H9 (cell line): Measurements from ENCODE around the gene ADM. TPM values are rescaled to one million over a fixed set of nuclear protein-coding genes. Genes with fewer than 3 reads are reported as not detected.

Experiments used
- DNase-seq: peaks from one replicate; pipeline ENCODE4 v3.0.0-alpha.2; 2017
- H2AFZ ChIP-seq: one replicate; pipeline ENCODE4 v1.6.1; 2013; ENCODE audit warnings: mild to moderate bottlenecking, low read length, control low read depth, moderate library complexity
- H2AK5ac ChIP-seq: 2 replicates; pipeline ENCODE4 v1.6.1; 2013; ENCODE audit warnings: low read length, control low read depth, mixed read lengths; ENCODE audit not compliant: insufficient read length
- H2BK120ac ChIP-seq: one replicate; pipeline ENCODE4 v1.6.1; 2013; ENCODE audit warnings: low read depth, mild to moderate bottlenecking, low read length, control low read depth, inconsistent platforms; ENCODE audit not compliant: poor library complexity, severe bottlenecking
- H2BK12ac ChIP-seq: 2 replicates; pipeline ENCODE4 v1.6.1; 2013; ENCODE audit warnings: low read length, control low read depth, mixed read lengths, low read depth; ENCODE audit not compliant: insufficient read length
- H2BK15ac ChIP-seq: 2 replicates; pipeline ENCODE4 v1.6.1; 2013; ENCODE audit warnings: low read depth, low read length, control low read depth
- H2BK20ac ChIP-seq: one replicate; pipeline ENCODE4 v1.6.1; 2013; ENCODE audit warnings: low read depth, mild to moderate bottlenecking, low read length, control low read depth, inconsistent platforms; ENCODE audit not compliant: poor library complexity, severe bottlenecking
- H2BK5ac ChIP-seq: 2 replicates; pipeline ENCODE4 v1.6.1; 2013; ENCODE audit warnings: low read length, control low read depth, mixed read lengths; ENCODE audit not compliant: insufficient read length
- H3K14ac ChIP-seq: 2 replicates; pipeline ENCODE4 v1.6.1; 2013; ENCODE audit warnings: low read length, control low read depth; ENCODE audit not compliant: insufficient read depth
- H3K18ac ChIP-seq: 2 replicates; pipeline ENCODE4 v1.6.1; 2013; ENCODE audit warnings: low read depth, mild to moderate bottlenecking, mixed read lengths, low read length, control low read depth; ENCODE audit not compliant: insufficient read length
- H3K23ac ChIP-seq: 2 replicates; pipeline ENCODE4 v1.6.1; 2013; ENCODE audit warnings: low read length, control low read depth, mixed read lengths, low read depth; ENCODE audit not compliant: insufficient read length
- H3K23me2 ChIP-seq: 2 replicates; pipeline ENCODE4 v1.6.1; 2013; ENCODE audit warnings: low read depth, mild to moderate bottlenecking, mixed read lengths, low read length, control low read depth; ENCODE audit not compliant: insufficient read length, poor library complexity, severe bottlenecking
- H3K27ac ChIP-seq: 2 replicates; pipeline ENCODE4 v1.5.1; 2013; ENCODE audit warnings: low read length, control low read depth, mixed read lengths, low read depth; ENCODE audit not compliant: insufficient read length
- H3K27me3 ChIP-seq: 2 replicates; pipeline ENCODE4 v1.6.1; 2013; ENCODE audit warnings: low read length, control low read depth, inconsistent platforms; ENCODE audit not compliant: insufficient read depth
- H3K4ac ChIP-seq: 2 replicates; pipeline ENCODE4 v1.6.1; 2013; ENCODE audit warnings: low read depth, mild to moderate bottlenecking, control low read depth, inconsistent platforms, low read length, moderate library complexity
- H3K4me1 ChIP-seq: 2 replicates; pipeline ENCODE4 v1.6.1; 2013; ENCODE audit warnings: low read length, control low read depth, inconsistent platforms; ENCODE audit not compliant: insufficient read depth
- H3K4me2 ChIP-seq: 2 replicates; pipeline ENCODE4 v1.6.1; 2013; ENCODE audit warnings: low read length, control low read depth, mixed read lengths; ENCODE audit not compliant: insufficient read length, insufficient read depth
- H3K56ac ChIP-seq: 2 replicates; pipeline ENCODE4 v1.6.1; 2013; ENCODE audit warnings: low read depth, mild to moderate bottlenecking, mixed read lengths, low read length, control low read depth; ENCODE audit not compliant: insufficient read length
- H3K79me1 ChIP-seq: 2 replicates; pipeline ENCODE4 v1.6.1; 2013; ENCODE audit warnings: low read depth, mild to moderate bottlenecking, moderate library complexity, low read length, control low read depth, inconsistent platforms; ENCODE audit not compliant: insufficient read depth, poor library complexity, severe bottlenecking
- H3K79me2 ChIP-seq: 2 replicates; pipeline ENCODE4 v1.6.1; 2013; ENCODE audit warnings: low read length, control low read depth, inconsistent platforms; ENCODE audit not compliant: insufficient read depth
- H3K9ac ChIP-seq: 2 replicates; pipeline ENCODE4 v1.6.1; 2013; ENCODE audit warnings: low read length, control low read depth, mixed read lengths; ENCODE audit not compliant: insufficient read length; ENCODE audit errors: extremely low read depth
- H3K9me3 ChIP-seq: one replicate; pipeline ENCODE4 v1.6.1; 2013; ENCODE audit warnings: low read depth, low read length, inconsistent platforms; ENCODE audit not compliant: control insufficient read depth
- H3T11ph ChIP-seq: one replicate; pipeline ENCODE4 v1.6.1; 2013; ENCODE audit warnings: mild to moderate bottlenecking, low read length, control low read depth, inconsistent platforms
- H4K20me1 ChIP-seq: one replicate; pipeline ENCODE4 v1.6.1; 2013; ENCODE audit not compliant: control insufficient read depth, insufficient read length, insufficient read depth
- H4K5ac ChIP-seq: 2 replicates; pipeline ENCODE4 v1.6.1; 2013; ENCODE audit warnings: low read depth, mild to moderate bottlenecking, mixed read lengths, low read length, control low read depth; ENCODE audit not compliant: insufficient read length
- H4K8ac ChIP-seq: replicated peaks from 2 replicates; pipeline ENCODE4 v1.6.1; 2013; ENCODE audit warnings: low read length, control low read depth, mixed read lengths, low read depth; ENCODE audit not compliant: insufficient read length
- H4K91ac ChIP-seq: 2 replicates; pipeline ENCODE4 v1.6.1; 2013; ENCODE audit warnings: low read depth, mild to moderate bottlenecking, moderate library complexity, mixed read lengths, low read length, control low read depth; ENCODE audit not compliant: insufficient read length
- H3K27ac Mint-ChIP-seq, 3 experiments: 2 replicates in 2 of 3; 3 replicates in 1 of 3; pipeline ENCODE4 v1.8.0; 2020 to 2021; ENCODE audit warnings: mixed read lengths in 3 of 3, mild to moderate bottlenecking in 1 of 3, moderate library complexity in 1 of 3
- H3K27me3 Mint-ChIP-seq: 2 replicates; pipeline ENCODE4 v1.8.0; 2021; ENCODE audit warnings: low read depth, mild to moderate bottlenecking, moderate library complexity, mixed read lengths
- H3K36me3 Mint-ChIP-seq, 3 experiments: 2 replicates in 2 of 3; 3 replicates in 1 of 3; pipeline ENCODE4 v1.8.0; 2020 to 2021; ENCODE audit warnings: low read depth in 3 of 3, mixed read lengths in 3 of 3; ENCODE audit not compliant: insufficient read depth in 1 of 3
- H3K4me1 Mint-ChIP-seq, 2 experiments: 2 replicates each; pipeline ENCODE4 v1.8.0; 2020; ENCODE audit warnings: mixed read lengths in 2 of 2
- H3K4me3 Mint-ChIP-seq, 2 experiments: 2 replicates in 1 of 2; 3 replicates in 1 of 2; pipeline ENCODE4 v1.8.0; 2020 to 2021; ENCODE audit warnings: mild to moderate bottlenecking in 2 of 2, mixed read lengths in 2 of 2, moderate library complexity in 1 of 2
- H3K9me3 Mint-ChIP-seq, 2 experiments: 2 replicates in 1 of 2; 3 replicates in 1 of 2; pipeline ENCODE4 v1.8.0; 2020; ENCODE audit warnings: mild to moderate bottlenecking in 2 of 2, mixed read lengths in 2 of 2, moderate library complexity in 1 of 2
- WGBS: extraction: QIAGEN DNeasy Blood & Tissue Kit; methylation state at CpG from one replicate; pipeline ENCODE4 v1.1.7; 2013; ENCODE audit warnings: missing lambda C conversion rate, low lambda C conversion rate, mixed read lengths; ENCODE audit not compliant: insufficient read length; ENCODE audit errors: extremely low coverage; 5-methylcytosine and 5-hydroxymethylcytosine counted together
- total RNA-seq: library from RNA; stranded (reverse); gene quantifications from 2 replicates; pipeline ENCODE4 v1.2.1, GENCODE V29; 2021
- TF ChIP-seq, protein P1 (sequence below): fragments of 200-600 bp; sonication (generic); conservative IDR thresholded peaks from 3 replicates; pipeline ENCODE4 v1.8.0; 2021; ENCODE audit warnings: antibody characterized with exemption, mild to moderate bottlenecking

The ADM gene
- total RNA-seq, 1 experiment from 2014 or later = 99.1 TPM

- no CpG with 5 or more reads among the region's 4 CpGs for WGBS
- Histone ChIP-seq H2AK5ac (no peak overlapping the region), H3K56ac (no peak overlapping the region), H3K4ac (no peak overlapping the region), H2BK12ac (no peak overlapping the region), H2BK20ac (no peak overlapping the region), H3K9ac (no peak overlapping the region), H3K79me2 (no peaks in the 10 kb centered on the region), H3K18ac (no peak overlapping the region), H4K5ac (no peak overlapping the region), H2BK5ac (no peak overlapping the region), H4K91ac (no peak overlapping the region), H3K14ac (no peak overlapping the region), H4K8ac (no peak overlapping the region), H2BK120ac (no peak overlapping the region), H3K27me3 (no peaks in the 10 kb centered on the region), H2AFZ (no peak overlapping the region), H3K23ac (no peak overlapping the region), H3K27ac (no peak overlapping the region), H3T11ph (no peak overlapping the region), H2BK15ac (no peak overlapping the region), H3K79me1 (no peaks in the 10 kb centered on the region), H4K20me1 (no peaks in the 10 kb centered on the region), H3K9me3 (no peaks in the 10 kb centered on the region), H3K4me2 (no peak overlapping the region), H3K23me2 (no peaks in the 10 kb centered on the region), H3K4me1 (peaks cover 14% of the 10 kb centered on the region)
- no peaks in the 10 kb centered on the region for H3K9me3 Mint-ChIP-seq
- H3K27me3 Mint-ChIP-seq = peaks cover 3% of the 10 kb centered on the region
- H3K36me3 Mint-ChIP-seq = no peaks in the 10 kb centered on the region
- peaks cover 38 to 47% of the 10 kb centered on the region in 2 experiments for H3K4me1 Mint-ChIP-seq
- H3K4me3 Mint-ChIP-seq = no peak overlapping the region
- no peak overlapping the region; a peak in 1 of 7 replicates for H3K27ac Mint-ChIP-seq
- no peak for DNase-seq
- TF ChIP-seq, protein P1, sequence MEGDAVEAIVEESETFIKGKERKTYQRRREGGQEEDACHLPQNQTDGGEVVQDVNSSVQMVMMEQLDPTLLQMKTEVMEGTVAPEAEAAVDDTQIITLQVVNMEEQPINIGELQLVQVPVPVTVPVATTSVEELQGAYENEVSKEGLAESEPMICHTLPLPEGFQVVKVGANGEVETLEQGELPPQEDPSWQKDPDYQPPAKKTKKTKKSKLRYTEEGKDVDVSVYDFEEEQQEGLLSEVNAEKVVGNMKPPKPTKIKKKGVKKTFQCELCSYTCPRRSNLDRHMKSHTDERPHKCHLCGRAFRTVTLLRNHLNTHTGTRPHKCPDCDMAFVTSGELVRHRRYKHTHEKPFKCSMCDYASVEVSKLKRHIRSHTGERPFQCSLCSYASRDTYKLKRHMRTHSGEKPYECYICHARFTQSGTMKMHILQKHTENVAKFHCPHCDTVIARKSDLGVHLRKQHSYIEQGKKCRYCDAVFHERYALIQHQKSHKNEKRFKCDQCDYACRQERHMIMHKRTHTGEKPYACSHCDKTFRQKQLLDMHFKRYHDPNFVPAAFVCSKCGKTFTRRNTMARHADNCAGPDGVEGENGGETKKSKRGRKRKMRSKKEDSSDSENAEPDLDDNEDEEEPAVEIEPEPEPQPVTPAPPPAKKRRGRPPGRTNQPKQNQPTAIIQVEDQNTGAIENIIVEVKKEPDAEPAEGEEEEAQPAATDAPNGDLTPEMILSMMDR = no peak
Measured at GRCh38 chr11:10348650-10349280, 43.9 kb downstream of the ADM start.
